ENCODE results near the gene TMEM26. TPM values are rescaled to one million over a fixed set of nuclear protein-coding genes. Genes with fewer than 3 reads are reported as not detected.
"Not testable (repeated sequence)": the region's sequence is repeated elsewhere in the genome, so short reads cannot be mapped to it uniquely, and the experiment has no call there.

Gene TMEM26
- total RNA-seq, 4 donors from 2014 or later: 0.95 to 2.0 (median 1.3) TPM

GRCh38 chr10:61390851-61391250, 62.3 kb downstream of the TMEM26 start:
- ATAC-seq (ENCODE audit: low FRiP score) (no peak), DNase-seq (ENCODE audit: low spot score) (no peak)
- TF ChIP-seq CTCF (IDR thresholded peaks at IDR 0.05): no peak

GRCh38 chr10:61389887-61390286, 63.3 kb downstream of the TMEM26 start:
- DNase-seq (ENCODE audit: low spot score) (no peak), ATAC-seq (ENCODE audit: low FRiP score) (no peak)
- TF ChIP-seq CTCF (IDR thresholded peaks at IDR 0.05): no peak

GRCh38 chr10:61388986-61389385, 64.2 kb downstream of the TMEM26 start:
- DNase-seq (ENCODE audit: low spot score): not testable (repeated sequence)

GRCh38 chr10:61385231-61386001, 67.8 kb downstream of the TMEM26 start:
- DNase-seq (ENCODE audit: low spot score): no peak
- no peak for ATAC-seq (ENCODE audit: low FRiP score)

More at GRCh38 chr10:61388986-61389385, 64.2 kb downstream of the TMEM26 start:
- ATAC-seq (ENCODE audit: low FRiP score): not testable (repeated sequence)

GRCh38 chr10:61381153-61381552, 72.0 kb downstream of the TMEM26 start:
- ATAC-seq (ENCODE audit: low FRiP score); DNase-seq (ENCODE audit: low spot score): not testable (repeated sequence)

More at GRCh38 chr10:61385231-61386001, 67.8 kb downstream of the TMEM26 start:
- no peak for TF ChIP-seq CTCF (IDR thresholded peaks at IDR 0.05)

- ATAC-seq (ENCODE audit: low FRiP score) (no peak), DNase-seq (ENCODE audit: low spot score) (no peak)
- no peak for TF ChIP-seq CTCF (IDR thresholded peaks at IDR 0.05)
These were observed 74.3 kb downstream of the TMEM26 start for GRCh38 chr10:61378865-61379264.

GRCh38 chr10:61376908-61377368, 76.2 kb downstream of the TMEM26 start:
- DNase-seq (ENCODE audit: low spot score): no peak
- TF ChIP-seq CTCF (IDR thresholded peaks at IDR 0.05): no peak
- ATAC-seq (ENCODE audit: low FRiP score): no peak

- ATAC-seq (ENCODE audit: low FRiP score) (no peak), DNase-seq (ENCODE audit: low spot score) (no peak)
- no peak for TF ChIP-seq CTCF (IDR thresholded peaks at IDR 0.05)
These were observed 76.8 kb downstream of the TMEM26 start for GRCh38 chr10:61376377-61376776.

Measured in omental fat pad (tissue), 4 donors.